HepG2 (cell line): ENCODE results near the gene SOX12. TPM values are rescaled to one million over a fixed set of nuclear protein-coding genes. Genes with fewer than 3 reads are reported as not detected.

ENCODE experiments used
- ATF6 ChIP-seq: sonication (generic); formaldehyde crosslinking; conservative IDR thresholded peaks from 2 replicates; pipeline ENCODE4 v1.4.0; 2020; ENCODE audit warnings: missing genetic modification reagents
- ATRX ChIP-seq: sonication (generic); formaldehyde crosslinking; IDR thresholded peaks from 2 replicates; pipeline ENCODE4 v1.4.0; 2020; ENCODE audit warnings: missing genetic modification reagents, borderline replicate concordance
- GABPB1 ChIP-seq: IDR thresholded peaks from 2 replicates; pipeline ENCODE4 v1.6.1; 2016; ENCODE audit warnings: mild to moderate bottlenecking, missing genetic modification reagents, moderate library complexity, missing compliant biosample characterization
- MIER3 ChIP-seq: IDR thresholded peaks from 2 replicates; pipeline ENCODE4 v1.6.1; 2016; ENCODE audit warnings: missing compliant biosample characterization, borderline replicate concordance
- MLXIP ChIP-seq: sonication (generic); formaldehyde crosslinking; IDR thresholded peaks from 2 replicates; pipeline ENCODE4 v1.9.0; 2021; ENCODE audit warnings: missing genetic modification reagents, borderline replicate concordance
- RXRB ChIP-seq: IDR thresholded peaks from 2 replicates; pipeline ENCODE4 v1.6.1; 2016; ENCODE audit warnings: borderline replicate concordance, missing genetic modification reagents, missing compliant biosample characterization
- TCF7 ChIP-seq: sonication (generic); IDR thresholded peaks from 2 replicates; pipeline ENCODE4 v1.6.1; 2016; ENCODE audit warnings: antibody characterized with exemption, low read depth
- TFDP1 ChIP-seq: IDR thresholded peaks from 2 replicates; pipeline ENCODE4 v1.6.1; 2016; ENCODE audit warnings: missing compliant biosample characterization, missing genetic modification reagents, borderline replicate concordance
- ZBTB14 ChIP-seq: sonication (generic); formaldehyde crosslinking; IDR thresholded peaks from 2 replicates; pipeline ENCODE4 v1.4.0; 2020; ENCODE audit warnings: missing genetic modification reagents
- ZHX2 ChIP-seq, 2 experiments: sonication (generic) in 1 of 2; formaldehyde crosslinking in 1 of 2; IDR thresholded peaks; 2 replicates each; pipeline versions ENCODE4 v1.6.1 to v1.9.0; 2014 to 2022; ENCODE audit warnings: antibody characterized with exemption in 1 of 2, borderline replicate concordance in 1 of 2, inconsistent platforms in 1 of 2, low read depth in 1 of 2, missing genetic modification reagents in 1 of 2
- ZKSCAN1 ChIP-seq: fragments of 150-350 bp; IDR thresholded peaks from 2 replicates; pipeline ENCODE4 v1.6.1; 2014; ENCODE audit warnings: low read length
- ZNF75D ChIP-seq: sonication (generic); formaldehyde crosslinking; IDR thresholded peaks from 2 replicates; pipeline ENCODE4 v1.8.1; 2023; ENCODE audit warnings: missing genetic modification reagents, mild to moderate bottlenecking, borderline replicate concordance
- ZNF777 ChIP-seq: sonication (generic); formaldehyde crosslinking; IDR thresholded peaks from 2 replicates; pipeline ENCODE4 v1.4.0; 2020; ENCODE audit warnings: missing genetic modification reagents
- ZNF816 ChIP-seq: sonication (generic); formaldehyde crosslinking; IDR thresholded peaks from 2 replicates; pipeline ENCODE4 v1.8.0; 2022; ENCODE audit warnings: missing genetic modification reagents, mild to moderate bottlenecking, borderline replicate concordance
- polyA plus RNA-seq, 8 experiments: library from polyadenylated mRNA; depleted of rRNA in 3 of 8; stranded (reverse) in 7 of 8; unstranded in 1 of 8; fragments of >200 nt; fragmentation: Illumina TruSeq in 4 of 8; extraction: Trizol in 4 of 8; gene quantifications; 2 replicates each; pipeline versions ENCODE4 v1.2.1 to v1.2.3, GENCODE V29; 2011 to 2016; ENCODE audit warnings: low read depth in 4 of 8, missing spikeins in 1 of 8, mixed read lengths in 1 of 8; ENCODE audit not compliant: insufficient read depth in 1 of 8
- total RNA-seq, 5 experiments: library from RNA; depleted of rRNA; stranded (reverse); fragments of >200 nt; fragmentation: Illumina TruSeq; extraction: Trizol; gene quantifications; 2 replicates each; pipeline ENCODE4 v1.2.3, GENCODE V29; 2016; ENCODE audit warnings: low read depth in 1 of 5

SOX12 gene
- total and polyA plus RNA-seq, 2 of the 13 experiments (the other 11 are each of a cell fraction or from before 2014, with no cell fraction given), result 10.0 to 18.7 TPM

GRCh38 chr20:371755-372542 lies 46.6 kb downstream of the SOX12 start (continued):
- TF ChIP-seq MLXIP (CRISPR knock-in tag) (no peak), ZNF816 (CRISPR knock-in tag) (no peak; the same call in 1 of the 2 replicates), ATF6 (CRISPR knock-in tag) (0 out of 2 replicates have a peak, but pooled peaks have one; percentile 55), ZHX2 (IDR thresholded peaks at IDR 0.05; ENCODE audit: low read depth) (peak; percentile 69), ZHX2 (CRISPR knock-in tag; IDR thresholded peaks at IDR 0.05; ENCODE audit: borderline replicate concordance) (no peak), ATRX (CRISPR knock-in tag) (no peak; the same call in 1 of the 2 replicates), RXRB (CRISPR knock-in tag) (peak; percentile 97), ZNF75D (CRISPR knock-in tag) (0 out of 2 replicates have a peak, but pooled peaks have one; percentile 10), MIER3 (peak; percentile 98), TFDP1 (CRISPR knock-in tag) (peak; percentile 81), TCF7 (peak; percentile 78), GABPB1 (CRISPR knock-in tag) (peak; percentile 83), ZKSCAN1 (peak; percentile 48; the same call in 1 of the 2 replicates), ZBTB14 (peak; percentile 31; the same call in 1 of the 2 replicates), ZNF777 (no peak; the same call in 1 of the 2 replicates)
